ENCODE measurements around the gene UNC13C.

DNA sequence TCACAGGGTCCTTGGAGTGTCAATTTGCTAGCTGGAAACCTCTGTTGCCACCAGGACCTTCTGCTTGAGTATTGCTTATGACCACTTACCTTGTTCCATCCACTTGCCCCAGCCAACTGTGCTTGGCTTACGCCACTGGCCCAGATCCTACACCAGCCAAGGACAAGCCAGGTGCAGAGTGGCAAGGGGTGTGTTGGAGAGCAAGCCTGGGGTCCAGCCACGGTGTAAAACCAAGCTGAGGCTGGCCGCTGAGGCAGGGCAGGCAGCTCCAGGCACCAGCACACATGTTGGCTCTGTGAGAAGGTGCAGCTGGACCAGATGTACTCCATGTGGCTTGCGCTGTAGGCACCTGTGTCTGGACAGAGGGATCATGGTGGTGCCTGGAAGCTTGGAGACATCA lies 248.2 kb downstream of the UNC13C start:
- TF ChIP-seq EP300 (IDR thresholded peaks at IDR 0.05) (no peak), POLR2A (IDR thresholded peaks at IDR 0.05) (no peak)
- TF ChIP-seq, protein P1, sequence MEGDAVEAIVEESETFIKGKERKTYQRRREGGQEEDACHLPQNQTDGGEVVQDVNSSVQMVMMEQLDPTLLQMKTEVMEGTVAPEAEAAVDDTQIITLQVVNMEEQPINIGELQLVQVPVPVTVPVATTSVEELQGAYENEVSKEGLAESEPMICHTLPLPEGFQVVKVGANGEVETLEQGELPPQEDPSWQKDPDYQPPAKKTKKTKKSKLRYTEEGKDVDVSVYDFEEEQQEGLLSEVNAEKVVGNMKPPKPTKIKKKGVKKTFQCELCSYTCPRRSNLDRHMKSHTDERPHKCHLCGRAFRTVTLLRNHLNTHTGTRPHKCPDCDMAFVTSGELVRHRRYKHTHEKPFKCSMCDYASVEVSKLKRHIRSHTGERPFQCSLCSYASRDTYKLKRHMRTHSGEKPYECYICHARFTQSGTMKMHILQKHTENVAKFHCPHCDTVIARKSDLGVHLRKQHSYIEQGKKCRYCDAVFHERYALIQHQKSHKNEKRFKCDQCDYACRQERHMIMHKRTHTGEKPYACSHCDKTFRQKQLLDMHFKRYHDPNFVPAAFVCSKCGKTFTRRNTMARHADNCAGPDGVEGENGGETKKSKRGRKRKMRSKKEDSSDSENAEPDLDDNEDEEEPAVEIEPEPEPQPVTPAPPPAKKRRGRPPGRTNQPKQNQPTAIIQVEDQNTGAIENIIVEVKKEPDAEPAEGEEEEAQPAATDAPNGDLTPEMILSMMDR (IDR thresholded peaks at IDR 0.05) = no peak
